Activated effector memory CD4-positive, alpha-beta T cell treated with Interleukin-2 at 50 U/mL for 16 hours (primary cell): ENCODE data around the gene ERG.
A peak's percentile ranks its signal among the peaks of the same experiment; 100 is the strongest.

Source experiments
- DNase-seq: peaks from one replicate; pipeline ENCODE4 v3.0.0-alpha.2; 2020

ERG gene

DNA sequence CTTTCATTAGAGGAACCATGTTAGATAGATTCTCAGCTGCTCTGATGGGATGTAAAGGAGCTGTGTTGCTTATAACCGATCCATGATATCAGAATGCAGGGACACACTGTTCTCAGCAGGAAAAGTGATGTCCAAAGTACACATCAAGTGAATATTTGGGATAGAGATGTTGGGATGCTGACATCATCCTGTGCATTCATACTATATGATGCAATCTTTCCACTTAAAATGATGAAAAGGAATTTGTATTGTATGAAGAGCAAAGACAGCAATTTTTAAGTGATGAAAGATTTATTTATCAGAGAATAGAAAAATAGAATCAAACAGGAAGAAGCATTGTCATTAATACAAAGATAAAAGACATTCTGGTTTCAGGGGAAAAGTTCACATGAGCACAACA, 110.1 kb downstream of the ERG start:
- DNase-seq, result no peak

DNA sequence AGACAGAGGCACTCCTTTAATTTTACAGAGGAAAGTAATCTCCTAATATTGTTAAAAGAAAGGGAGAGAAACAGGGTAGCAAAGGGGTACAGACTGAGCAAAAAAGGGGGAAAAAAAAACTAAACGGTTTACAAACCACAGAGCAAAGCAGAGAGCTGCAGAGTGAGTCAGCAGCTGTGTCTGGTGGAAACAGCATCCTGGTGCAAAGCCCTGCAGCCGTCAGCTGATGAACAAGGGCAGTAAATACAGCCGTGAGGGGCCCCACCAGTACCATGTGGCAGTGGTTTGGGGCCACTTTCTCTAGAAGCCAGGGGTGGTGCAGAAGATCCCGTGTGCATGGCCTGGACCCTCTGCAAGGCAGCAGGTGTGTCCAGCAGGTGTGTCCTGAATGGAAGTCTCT, 111.3 kb downstream of the ERG start:
- DNase-seq, result no peak

DNA sequence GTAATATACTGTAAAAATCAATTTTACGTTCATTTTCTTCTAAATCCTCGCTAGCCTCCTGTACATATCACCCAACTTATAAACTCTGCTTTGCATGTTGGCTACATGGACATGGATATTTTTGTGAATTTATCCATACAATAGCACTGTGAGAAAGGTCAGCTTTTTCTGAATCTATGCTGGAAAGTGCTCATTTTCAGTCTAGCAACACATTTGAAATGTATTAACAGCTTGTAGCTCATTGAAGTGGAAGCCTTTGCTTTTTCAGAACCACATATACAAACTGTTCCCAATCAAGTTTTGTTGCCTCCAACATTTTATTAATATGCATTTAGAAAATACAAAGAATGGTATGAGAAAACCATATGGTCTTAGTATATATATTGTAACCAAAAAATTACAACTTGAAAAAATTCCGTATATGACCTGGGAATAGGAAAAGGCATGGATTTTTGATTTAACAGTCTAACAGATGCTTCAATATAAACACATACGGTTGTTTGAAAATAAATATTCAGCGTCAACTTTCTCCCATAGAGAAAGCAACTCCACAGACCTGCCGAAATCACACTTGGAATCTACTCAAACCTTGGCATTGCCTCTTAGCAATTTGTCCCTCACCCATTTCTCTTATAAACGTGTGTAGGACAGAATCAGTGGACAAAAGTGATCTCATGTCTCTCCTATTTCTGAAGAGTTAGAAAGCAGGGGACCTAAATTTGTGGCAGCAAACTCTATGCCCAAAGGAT, 112.7 kb downstream of the ERG start:
- DNase-seq, result no peak

DNA sequence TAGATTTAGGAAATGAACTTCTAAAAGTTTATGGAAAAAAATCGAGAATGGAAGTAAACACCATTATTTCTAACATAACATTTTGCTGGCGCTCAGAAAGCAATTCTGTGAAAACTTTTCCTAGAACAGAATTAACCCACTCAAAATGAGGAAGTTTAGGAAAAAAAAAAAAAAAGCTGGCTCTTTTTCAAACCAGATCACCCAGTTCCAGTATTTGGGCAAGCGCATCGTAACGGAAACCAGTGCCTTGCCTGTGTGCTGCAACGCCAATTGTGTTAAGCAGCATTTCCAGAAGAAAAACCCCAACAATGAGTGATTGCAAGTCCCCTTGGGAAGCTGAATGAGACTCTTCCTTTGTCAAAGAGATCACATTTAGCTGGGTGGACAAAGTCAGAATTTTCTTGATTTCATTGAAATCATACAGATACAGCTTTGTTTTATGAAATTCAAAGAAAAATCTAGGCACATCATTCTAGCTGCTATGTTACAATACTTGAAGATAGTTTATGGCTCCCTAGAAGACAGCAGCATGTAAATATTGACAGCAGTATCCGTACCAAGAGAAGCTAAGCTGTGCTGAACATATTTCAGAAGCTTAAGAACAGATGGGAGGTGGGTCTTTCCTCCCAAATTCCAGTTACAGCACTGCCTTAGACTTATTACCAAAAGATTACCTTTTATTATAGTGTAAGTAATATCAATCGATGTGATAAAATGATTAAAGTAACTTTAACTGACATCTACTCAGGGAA, 113.4 kb downstream of the ERG start:
- no peak for DNase-seq

DNA sequence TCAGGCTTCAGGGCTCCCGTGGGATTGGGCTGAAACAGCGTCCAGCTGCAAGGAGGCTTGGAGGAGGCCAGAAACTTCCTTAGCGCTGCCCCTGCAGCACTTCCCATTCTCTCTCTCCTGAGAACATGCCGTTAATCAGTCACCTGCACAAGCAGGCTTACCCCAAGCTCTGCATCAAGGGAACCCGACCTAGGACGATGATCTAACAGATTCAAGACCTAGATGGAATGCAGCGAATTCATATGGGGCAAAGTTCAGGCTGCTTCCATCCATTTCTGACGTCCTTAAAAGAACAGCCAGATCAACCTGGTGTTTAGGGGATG, 114.1 kb downstream of the ERG start:
- DNase-seq, result no peak

DNA sequence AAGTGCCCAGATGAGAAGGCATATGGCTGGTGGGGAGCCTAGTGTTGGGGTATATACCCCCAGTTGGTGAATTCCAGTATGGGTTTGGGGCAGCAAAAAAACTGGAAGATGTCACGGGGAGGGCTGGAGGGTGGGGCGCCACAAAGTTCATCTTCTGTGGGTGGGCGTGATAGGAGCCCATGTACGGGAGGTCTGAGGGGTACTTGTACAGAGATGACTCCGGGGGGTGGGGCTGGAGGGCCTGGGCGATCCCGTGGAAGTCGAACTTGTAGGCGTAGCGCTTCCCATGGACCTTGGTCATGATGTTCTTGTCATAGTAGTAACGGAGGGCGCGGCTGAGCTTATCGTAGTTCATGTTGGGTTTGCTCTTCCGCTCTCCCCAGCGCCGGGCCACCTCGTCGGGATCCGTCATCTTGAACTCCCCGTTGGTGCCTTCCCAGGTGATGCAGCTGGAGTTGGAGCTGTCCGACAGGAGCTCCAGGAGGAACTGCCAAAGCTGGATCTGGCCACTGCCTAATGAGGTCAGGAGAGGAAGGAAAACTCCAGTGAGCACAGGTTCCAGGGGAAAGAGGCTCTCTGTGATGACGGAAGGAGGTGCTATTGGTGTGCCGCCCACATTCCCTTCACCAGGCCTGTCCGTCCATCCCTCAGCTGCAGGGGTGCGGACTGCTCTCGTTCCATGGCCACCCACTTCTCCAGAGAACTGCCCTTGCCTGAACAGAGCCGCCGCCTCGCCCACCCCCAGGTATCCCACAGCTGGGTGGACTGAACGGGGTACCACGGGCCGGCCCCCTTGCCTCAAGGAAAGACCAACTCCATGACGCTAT, 114.7 kb downstream of the ERG start:
- DNase-seq, result no peak

DNA sequence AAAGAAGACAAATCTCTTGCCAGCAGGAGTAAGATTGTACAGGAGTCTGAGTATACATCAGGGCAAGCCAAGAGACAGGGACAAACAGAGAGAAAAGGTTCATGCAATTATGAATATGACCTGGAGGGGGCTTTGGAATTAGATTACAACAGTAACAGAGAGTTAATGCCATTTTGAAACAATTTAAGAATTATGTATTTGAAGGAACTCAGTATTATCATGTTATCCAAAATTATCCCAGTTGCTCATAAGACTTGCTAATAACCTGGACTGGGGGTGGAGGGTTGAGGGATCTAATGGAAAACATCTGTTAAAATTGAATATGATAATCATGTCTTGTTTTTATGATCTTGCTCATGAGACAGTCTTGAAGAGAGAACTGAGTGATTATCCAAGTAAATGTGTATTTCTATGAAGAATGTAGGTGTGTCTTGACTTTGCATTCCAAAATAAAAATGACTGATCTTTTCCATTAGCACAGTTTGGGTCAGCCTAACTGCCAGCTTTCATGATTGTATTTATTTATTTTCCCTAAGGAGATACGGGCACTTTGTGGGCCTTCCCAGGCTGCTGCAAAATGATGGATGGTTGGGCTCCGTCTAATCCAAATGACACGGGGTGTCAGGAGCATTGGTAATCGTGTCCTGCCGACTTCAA, 117.7 kb downstream of the ERG start:
- DNase-seq, result no peak

DNA sequence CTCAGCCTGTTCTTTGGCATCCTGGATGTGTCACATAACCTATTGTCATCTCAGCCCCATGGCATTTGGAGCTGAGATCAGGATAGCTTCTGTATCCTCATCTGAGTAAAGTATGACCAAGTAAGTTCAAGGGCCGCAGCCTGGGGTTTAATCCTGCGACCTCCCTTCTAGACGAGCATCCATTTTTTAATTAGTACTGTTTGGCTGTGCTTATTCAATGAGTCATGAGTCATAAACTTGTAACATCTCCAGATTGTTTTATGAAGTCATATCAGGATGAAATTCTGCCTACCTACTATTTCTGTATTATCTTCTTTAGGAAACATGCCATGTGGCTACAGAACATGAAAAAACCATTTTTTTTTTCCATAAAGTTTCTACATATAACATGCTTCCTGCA, 119.1 kb downstream of the ERG start:
- DNase-seq, result no peak

DNA sequence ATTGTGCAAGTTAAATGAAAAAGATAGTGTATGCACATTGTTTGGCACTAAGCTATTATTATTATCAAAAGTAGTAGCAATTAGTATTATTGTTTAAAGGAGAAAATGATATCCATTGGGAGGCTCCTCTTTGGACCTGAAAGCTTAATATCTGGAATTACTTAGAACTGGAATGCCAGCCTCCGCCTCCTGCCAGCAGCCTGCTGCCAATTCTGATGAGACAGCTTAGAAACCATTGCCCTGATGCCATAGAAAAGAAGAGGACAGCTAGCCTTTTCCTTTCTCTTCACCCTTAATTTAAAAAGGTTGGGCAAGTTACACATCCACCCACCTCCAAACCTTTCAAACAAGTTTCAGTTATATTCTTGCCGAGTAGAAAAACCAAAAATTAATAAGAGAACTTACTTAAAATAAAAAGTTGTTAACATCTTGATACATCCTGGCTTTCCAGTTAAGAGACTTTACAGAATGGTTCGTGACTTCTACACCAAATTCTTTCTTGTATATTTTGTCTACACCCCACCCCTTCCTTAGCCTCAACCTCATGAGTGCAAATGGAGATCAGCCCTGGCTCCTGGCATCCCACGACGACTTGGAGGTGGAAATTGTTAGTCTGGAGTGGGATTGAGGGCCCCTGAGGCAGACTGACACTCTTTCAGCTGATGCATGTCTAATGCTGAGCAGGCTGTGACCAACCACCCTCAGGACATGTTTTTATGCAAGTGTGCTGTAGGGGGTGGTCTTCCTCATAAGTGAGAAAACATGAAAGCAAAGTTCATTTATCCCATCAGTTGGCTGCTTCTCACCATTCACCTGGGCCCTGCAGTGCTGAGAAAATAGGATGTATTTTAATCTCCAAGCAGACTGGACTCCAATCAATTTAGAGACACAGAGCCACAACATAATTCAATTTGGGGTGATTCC, 120.8 kb downstream of the ERG start:
- no peak for DNase-seq

DNA sequence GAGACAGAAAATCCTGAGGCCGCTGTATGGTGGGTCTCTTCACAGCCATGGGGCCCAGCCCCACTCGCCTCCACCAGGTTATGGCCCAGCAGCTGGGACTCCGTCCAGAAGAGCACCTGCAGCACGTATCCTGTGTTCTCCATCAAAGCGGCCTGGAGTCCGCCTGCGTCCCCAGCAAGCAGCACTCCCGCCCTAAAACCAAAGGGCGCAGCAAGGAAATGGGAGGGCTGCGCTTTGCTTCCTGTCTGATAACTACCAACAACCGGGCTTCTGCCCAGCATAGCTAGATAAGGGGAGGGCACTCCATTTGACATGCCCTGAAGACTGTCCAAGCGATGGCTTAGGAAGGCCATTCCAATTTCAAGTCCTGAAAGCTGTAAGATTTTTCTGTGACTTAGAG, 121.6 kb downstream of the ERG start:
- no peak for DNase-seq

DNA sequence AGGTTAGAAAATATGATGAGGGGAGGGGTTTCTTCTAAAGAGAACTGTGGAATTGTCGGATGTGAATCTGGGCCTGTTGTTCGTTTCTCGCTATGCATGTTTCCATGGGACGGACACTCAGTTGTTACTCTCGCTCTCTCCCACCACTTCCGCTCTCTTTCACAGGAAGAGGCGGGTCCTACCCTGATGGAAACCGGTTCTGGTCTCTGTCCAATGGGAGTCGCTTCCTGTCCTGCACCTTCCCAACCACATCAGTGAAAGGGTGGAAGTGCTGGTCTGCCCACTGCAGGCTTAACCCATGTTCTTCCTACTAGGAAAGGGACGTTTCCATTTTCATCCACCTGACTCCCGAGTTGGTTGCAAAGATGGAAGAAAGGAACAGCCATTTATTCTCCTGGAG, 122.0 kb downstream of the ERG start:
- DNase-seq, result no peak

DNA sequence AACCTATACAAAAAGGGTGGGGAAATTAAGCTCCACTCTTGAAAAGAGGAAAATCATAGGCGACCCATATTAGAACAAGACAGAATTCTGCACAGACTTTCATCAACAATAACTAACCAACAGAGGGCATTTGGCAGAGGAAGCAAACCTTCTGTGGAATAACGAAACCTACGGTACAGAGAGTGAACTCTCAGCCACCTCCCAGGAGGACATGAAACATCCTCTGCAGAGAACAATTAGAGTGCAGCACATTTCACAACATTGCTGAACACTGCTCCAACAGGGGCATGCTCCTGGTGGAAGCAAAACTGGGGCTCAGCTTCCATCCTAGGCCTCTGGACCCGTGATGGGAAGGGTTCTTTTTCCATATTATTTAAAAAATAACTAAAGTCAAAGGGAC, 130.6 kb downstream of the ERG start:
- no peak for DNase-seq

DNA sequence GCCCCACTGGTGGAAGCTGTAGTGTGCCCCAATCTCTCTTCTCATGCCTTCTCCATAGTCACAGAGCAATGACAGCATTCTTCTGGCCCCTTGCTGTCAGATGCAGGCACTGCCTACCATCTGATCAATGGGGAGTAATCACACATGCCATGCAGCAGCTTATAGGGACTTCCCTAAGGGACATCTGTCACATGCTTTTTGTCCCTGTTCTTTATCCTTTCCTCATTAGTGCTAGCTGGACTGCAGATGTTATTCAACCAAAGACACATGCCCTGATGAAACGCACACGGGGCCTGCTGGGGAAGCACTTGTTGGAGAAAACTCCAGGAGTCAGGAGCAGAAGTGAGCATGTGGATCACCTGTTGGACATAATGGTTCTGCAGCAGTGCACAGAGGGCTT, 132.8 kb downstream of the ERG start:
- DNase-seq, result no peak

DNA sequence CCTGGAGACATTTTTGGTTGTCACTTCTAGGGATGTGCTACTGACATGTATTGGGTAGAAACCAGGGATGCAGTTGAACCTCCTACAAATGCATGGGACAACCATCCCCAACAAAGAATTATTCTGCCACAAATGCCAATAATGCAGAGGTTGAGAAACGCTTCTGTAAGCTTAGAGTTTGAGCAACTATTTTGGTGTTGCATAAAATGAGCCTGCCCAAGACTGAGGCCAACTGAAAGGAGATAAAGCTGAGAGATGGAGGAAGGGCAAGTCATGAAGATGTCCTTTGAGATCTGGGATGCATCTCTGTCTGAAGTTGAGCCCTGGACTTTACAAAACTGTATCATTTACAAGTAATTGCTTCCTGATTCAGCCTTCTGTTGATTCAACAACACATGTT, 134.6 kb downstream of the ERG start:
- no peak for DNase-seq

DNA sequence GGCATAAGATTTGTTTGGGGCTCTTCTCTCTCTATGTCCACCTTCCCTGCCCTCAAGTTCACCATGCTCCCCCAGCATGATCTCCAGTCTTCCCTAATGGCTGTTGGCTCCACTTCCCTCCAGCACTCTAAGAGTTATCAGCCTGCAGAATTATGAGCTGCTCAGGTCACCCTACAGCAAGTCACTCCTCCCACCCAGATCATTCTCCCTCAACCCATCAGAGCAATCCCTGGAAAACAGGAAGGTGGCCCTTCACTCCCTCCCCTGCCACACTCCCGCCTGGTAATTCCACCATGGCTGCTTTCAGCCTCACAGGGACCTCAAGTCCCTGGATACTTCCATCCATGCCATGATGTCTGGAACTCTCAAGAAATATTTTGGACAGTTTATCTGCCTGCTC, 137.0 kb downstream of the ERG start:
- DNase-seq, result no peak

DNA sequence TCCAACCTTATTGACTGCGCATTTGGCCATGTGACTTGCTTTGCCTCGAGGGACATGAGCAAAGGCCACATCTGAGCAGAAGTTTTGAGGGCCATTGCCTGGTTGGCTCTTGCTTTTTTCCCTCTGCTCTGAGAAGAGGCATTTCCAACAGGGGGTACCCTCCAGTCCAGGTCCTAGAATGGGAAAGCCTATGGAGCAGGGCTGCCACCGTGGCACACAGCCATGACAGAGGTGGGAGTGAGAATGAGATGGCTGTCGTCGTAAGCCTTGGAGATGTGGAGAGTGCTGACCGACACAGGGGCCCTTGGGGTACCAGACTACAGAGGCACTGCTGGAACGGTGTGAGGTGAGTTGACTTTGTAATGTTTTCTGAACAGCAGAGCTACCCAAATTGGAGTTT, 138.4 kb downstream of the ERG start:
- DNase-seq, result no peak

DNA sequence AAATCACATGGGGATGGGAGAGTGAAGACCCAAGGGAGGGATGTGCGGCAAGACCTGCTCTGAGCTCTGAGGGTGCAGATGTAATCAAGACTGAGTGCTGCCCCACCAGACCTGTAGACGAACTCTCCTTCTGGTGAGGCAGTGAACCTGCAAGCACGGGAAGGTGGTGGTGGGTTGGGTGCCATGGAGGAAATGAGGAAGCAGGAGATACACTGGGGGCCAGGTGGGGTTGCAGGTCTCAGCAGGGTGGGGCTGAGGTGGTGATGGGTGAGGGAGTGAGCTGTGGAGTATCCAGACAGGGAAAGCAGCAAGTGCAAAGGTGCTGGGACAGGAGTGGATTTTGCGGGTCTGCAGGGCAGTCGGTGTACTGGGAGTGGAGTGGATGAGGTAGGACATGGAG, 139.2 kb downstream of the ERG start:
- no peak for DNase-seq

DNA sequence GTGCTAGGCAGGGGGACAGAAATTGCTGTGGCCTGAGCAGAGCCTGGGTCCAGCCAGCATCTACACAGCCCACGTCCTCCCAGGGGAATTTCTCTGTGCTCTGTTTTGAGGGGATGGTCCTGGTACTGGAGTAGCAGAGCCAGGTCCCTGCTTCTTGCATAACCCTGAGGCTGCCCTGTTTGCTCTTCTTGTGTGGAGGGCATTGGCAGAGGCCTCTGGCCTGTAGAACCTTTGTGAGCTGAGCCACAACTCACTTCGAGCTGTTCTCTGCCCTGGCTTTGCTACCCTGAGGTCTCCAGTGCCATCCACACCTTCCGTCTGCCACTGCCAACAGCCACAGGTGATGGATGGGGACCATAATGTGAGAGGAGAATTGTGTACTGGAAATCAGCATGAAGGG, 139.6 kb downstream of the ERG start:
- DNase-seq, result no peak

DNA sequence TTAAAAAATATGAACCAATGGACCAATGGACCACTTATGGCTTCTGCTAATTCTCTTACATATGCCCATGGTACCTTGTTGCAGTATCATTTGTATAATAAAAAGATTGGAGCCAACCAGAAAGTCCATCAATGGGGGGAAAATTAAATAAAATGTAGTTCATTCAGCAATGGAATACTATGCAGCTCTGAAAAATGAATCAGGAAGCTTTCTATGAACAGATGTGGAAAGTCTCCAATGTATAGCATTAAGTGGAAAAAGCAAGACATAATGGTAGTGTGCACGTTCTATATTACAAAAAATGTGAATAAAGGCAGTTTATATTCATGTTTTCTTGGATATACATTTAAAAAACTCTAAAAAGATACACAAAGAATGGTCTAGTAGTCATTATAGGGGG, 140.2 kb downstream of the ERG start:
- no peak for DNase-seq

DNA sequence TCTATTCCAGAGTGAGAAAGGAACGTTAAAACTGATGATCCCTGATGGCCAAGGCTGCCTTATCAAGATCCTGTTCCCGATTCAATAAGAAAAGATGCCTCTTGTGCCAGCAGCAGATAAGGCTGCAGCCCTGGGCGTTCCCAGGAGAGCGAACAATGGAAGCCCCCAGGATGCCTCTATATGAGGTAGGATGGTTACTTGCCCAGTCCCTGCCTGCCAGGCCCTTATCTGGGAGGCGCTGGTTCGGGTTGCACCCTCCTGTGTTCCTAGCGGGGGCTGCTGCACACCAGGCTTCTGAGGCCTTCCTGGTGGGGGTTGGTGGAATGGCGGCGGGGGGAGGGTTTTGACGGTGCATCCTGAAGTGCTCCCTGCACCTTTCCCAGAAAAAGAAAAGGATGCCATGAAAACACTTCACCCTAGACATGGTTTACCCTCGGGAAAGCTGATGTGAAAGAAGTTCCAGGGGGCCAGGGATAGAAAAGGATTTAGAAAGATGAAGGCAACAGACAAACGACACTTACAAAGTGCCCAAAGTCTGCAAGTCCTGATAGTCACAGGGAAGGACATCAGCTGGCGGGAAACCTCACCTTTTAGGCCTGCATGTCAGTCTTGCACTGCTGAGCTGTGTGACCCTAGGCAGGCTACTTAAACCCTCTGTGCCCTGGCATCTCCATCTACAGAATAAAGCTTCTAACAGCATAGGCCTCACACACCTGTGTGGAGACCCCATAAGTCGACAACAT, 141.2 kb downstream of the ERG start:
- no peak for DNase-seq

DNA sequence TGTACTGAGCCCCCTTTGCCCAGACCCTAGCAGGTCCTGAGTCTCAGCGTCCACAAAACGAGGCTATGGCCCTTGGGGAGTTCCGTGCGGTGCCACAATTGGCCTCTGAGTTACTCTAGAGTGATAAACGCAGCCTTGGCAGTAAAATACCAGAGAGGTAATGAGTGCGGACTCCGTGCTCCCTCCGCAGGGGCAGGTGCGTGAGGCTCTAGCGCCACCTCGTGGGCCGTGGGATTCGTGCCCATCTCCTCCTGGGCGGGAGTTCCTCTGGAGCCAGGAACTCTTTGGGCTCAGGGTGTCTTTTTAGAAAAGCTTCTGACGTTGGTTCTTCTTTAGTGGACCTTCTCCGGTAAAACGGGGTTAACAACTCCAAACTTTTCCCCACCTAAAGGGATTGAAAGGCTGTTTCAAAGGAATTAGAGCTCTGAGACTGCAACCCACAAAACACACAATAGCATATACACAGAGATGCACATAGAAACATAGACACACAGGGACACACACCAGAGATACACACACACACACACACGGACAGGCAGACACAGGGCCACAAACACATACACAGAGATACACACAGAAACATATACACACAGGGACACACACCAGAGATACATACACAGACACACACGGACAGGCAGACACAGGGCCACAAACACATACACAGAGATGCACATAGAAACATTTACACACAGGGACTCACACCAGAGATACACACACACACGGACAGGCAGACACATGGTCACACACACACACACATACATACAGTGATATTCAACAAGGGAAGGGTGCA, 142.1 kb downstream of the ERG start:
- peak; percentile 26 for DNase-seq
